Eye (tissue), 1 donor: ENCODE data around the gene SEC22C.

Experiments
- DNase-seq: peaks from one replicate; pipeline ENCODE4 v3.0.0-alpha.2; 2015

Gene SEC22C

GRCh38 chr3:42533161-42533897, 48.4 kb downstream of the SEC22C start:
- no peak for DNase-seq

GRCh38 chr3:42532229-42532628, 49.5 kb downstream of the SEC22C start:
- DNase-seq = no peak

GRCh38 chr3:42531470-42531869, 50.3 kb downstream of the SEC22C start:
- DNase-seq = no peak

- DNase-seq = no peak
Observed at GRCh38 chr3:42530073-42530472, 51.7 kb downstream of the SEC22C start.

- no peak for DNase-seq
Observed at GRCh38 chr3:42529468-42529867, 52.3 kb downstream of the SEC22C start.

GRCh38 chr3:42527368-42527917, 54.3 kb downstream of the SEC22C start:
- no peak for DNase-seq

- no peak for DNase-seq
Observed at GRCh38 chr3:42526616-42527367, 55.0 kb downstream of the SEC22C start.

- no peak for DNase-seq
Observed at GRCh38 chr3:42525736-42526345, 55.9 kb downstream of the SEC22C start.

GRCh38 chr3:42525212-42525611, 56.6 kb downstream of the SEC22C start:
- DNase-seq = no peak

GRCh38 chr3:42524751-42525150, 57.0 kb downstream of the SEC22C start:
- no peak for DNase-seq

GRCh38 chr3:42520906-42521305, 60.9 kb downstream of the SEC22C start:
- no peak for DNase-seq

GRCh38 chr3:42520336-42520735, 61.4 kb downstream of the SEC22C start:
- no peak for DNase-seq

- no peak for DNase-seq
Observed at GRCh38 chr3:42519568-42519962, 62.2 kb downstream of the SEC22C start.

- no peak for DNase-seq
Observed at GRCh38 chr3:42518800-42519567, 62.8 kb downstream of the SEC22C start.

GRCh38 chr3:42517117-42517516, 64.7 kb downstream of the SEC22C start:
- no peak for DNase-seq

GRCh38 chr3:42516443-42516842, 65.3 kb downstream of the SEC22C start:
- DNase-seq = no peak

GRCh38 chr3:42515976-42516375, 65.8 kb downstream of the SEC22C start:
- DNase-seq = no peak

GRCh38 chr3:42515391-42515916, 66.3 kb downstream of the SEC22C start:
- no peak for DNase-seq

GRCh38 chr3:42514876-42515275, 66.9 kb downstream of the SEC22C start:
- DNase-seq = no peak

GRCh38 chr3:42513521-42513920, 68.2 kb downstream of the SEC22C start:
- DNase-seq = no peak

GRCh38 chr3:42513121-42513520, 68.6 kb downstream of the SEC22C start:
- DNase-seq = no peak

GRCh38 chr3:42511736-42512135, 70.0 kb downstream of the SEC22C start:
- DNase-seq = no peak

GRCh38 chr3:42511201-42511600, 70.6 kb downstream of the SEC22C start:
- no peak for DNase-seq
